ENCODE results near the gene NGEF. TPM values are rescaled to one million over a fixed set of nuclear protein-coding genes. Genes with fewer than 3 reads are reported as not detected.

Gene NGEF
- total and polyA plus RNA-seq, 9 of the 15 experiments (the other 6 are each of a cell fraction or from before 2014, with no cell fraction given): 0.07 to 0.17 (median 0.09) TPM; not detected in 6

- Histone ChIP-seq H3K4me1 (replicated peaks in 1 of 2; ENCODE audit: control insufficient read depth in 2 of 2, insufficient read depth in 2 of 2, low read length in 2 of 2) (peaks cover 0 to 6% of the 10 kb centered on the region in 2 experiments; a peak in 2 of 5 replicates), H2AFZ (ENCODE audit: low read depth, low read length) (no peak overlapping the region), H3K9me1 (ENCODE audit: control insufficient read depth, insufficient read depth, low read length) (no peaks in the 10 kb centered on the region), H3K4me3 (no peak overlapping the region), H3K4me2 (ENCODE audit: insufficient read depth, low read length) (no peak overlapping the region), H3K27me3 (ENCODE audit: control insufficient read depth in 2 of 2, insufficient read depth in 2 of 2, low read length in 2 of 2) (peaks cover 0 to 26% of the 10 kb centered on the region in 2 experiments; a peak in 2 of 5 replicates), H3K9me3 (replicated peaks; ENCODE audit: control insufficient read depth, insufficient read depth, low read depth, low read length) (no peaks in the 10 kb centered on the region), H4K20me1 (replicated peaks; ENCODE audit: control insufficient read depth, insufficient read depth, low read length) (no peaks in the 10 kb centered on the region), H3K36me3 (ENCODE audit: control insufficient read depth, insufficient read depth, low read length) (no peaks in the 10 kb centered on the region), H3K79me2 (ENCODE audit: control insufficient read depth, insufficient read depth, low read length) (no peaks in the 10 kb centered on the region), H3K9ac (ENCODE audit: insufficient read depth in 1 of 2, low read depth in 2 of 2, low read length in 2 of 2) (no peak overlapping the region; a peak in 1 of 4 replicates), H3K27ac (ENCODE audit: extremely low read depth, low read depth, low read length) (no peak overlapping the region)
- ChIA-PET CTCF (ENCODE audit: low intra/inter-chr PET ratio) (no interaction called here), POLR2A (interaction anchor here (0.7 kb wide), 1 partner anchor 251 kb away, joined by 3 read pairs; no protein-coding TSS in a partner anchor)
- no TSS peak for BruUV-seq (replicated peaks)
- intact Hi-C loops (cut with micrococcal nuclease): no loop called here
- ATAC-seq (no peak), DNase-seq (ENCODE audit: extremely low read depth in 1 of 4, low spot score in 3 of 4) (no peak), FAIRE-seq (no peak)
- WGBS (ENCODE audit: insufficient coverage, low coverage, missing lambda C conversion rate): 35% methylated on average over 24 of the region's 43 CpGs
- no peak for TF ChIP-seq MYBL2 (IDR thresholded peaks at IDR 0.05; ENCODE audit: low read depth)
- no peak for TF ChIP-seq MYBL2 (CRISPR knock-in tag; IDR thresholded peaks at IDR 0.05; ENCODE audit: borderline replicate concordance)
- no peak for TF ChIP-seq ZNF274 (IDR thresholded peaks at IDR 0.05; ENCODE audit: borderline replicate concordance, low read depth, low read length)
- no peak for TF ChIP-seq ZBTB49 (CRISPR knock-in tag; IDR thresholded peaks at IDR 0.05; ENCODE audit: borderline replicate concordance)
- TF ChIP-seq SAFB (IDR thresholded peaks at IDR 0.05; ENCODE audit: borderline replicate concordance, low read depth, low read length): no peak
- no peak for TF ChIP-seq ZNF184 (CRISPR knock-in tag; IDR thresholded peaks at IDR 0.05)
- no peak for TF ChIP-seq E2F3 (CRISPR knock-in tag; IDR thresholded peaks at IDR 0.05)
- no peak for TF ChIP-seq RNF219 (CRISPR knock-in tag; IDR thresholded peaks at IDR 0.05)
- TF ChIP-seq ZNF224 (CRISPR knock-in tag; IDR thresholded peaks at IDR 0.05): no peak
- TF ChIP-seq GTF2E2 (tag; IDR thresholded peaks at IDR 0.05): no peak
- TF ChIP-seq MECOM (CRISPR knock-in tag; IDR thresholded peaks at IDR 0.05): no peak
- no peak for TF ChIP-seq FOXK1 (CRISPR knock-in tag; IDR thresholded peaks at IDR 0.05; ENCODE audit: borderline replicate concordance)
- no peak for TF ChIP-seq HDAC2 (IDR thresholded peaks at IDR 0.05)
- in situ Hi-C loops (cut with MboI): no loop called here
Measured at GRCh38 chr2:232900811-232901735, 112.0 kb downstream of the NGEF start.

All from K562 (cell line).